HG02798 (cell line): ENCODE measurements around the gene FNDC3B.

Experiments
- ATAC-seq: cut with Tn5 transposase; IDR thresholded peaks from one replicate; pipeline ENCODE4 v1.9.1; 2021; ENCODE audit warnings: mild to moderate bottlenecking; ENCODE audit not compliant: unreplicated experiment, poor library complexity

Gene FNDC3B

DNA sequence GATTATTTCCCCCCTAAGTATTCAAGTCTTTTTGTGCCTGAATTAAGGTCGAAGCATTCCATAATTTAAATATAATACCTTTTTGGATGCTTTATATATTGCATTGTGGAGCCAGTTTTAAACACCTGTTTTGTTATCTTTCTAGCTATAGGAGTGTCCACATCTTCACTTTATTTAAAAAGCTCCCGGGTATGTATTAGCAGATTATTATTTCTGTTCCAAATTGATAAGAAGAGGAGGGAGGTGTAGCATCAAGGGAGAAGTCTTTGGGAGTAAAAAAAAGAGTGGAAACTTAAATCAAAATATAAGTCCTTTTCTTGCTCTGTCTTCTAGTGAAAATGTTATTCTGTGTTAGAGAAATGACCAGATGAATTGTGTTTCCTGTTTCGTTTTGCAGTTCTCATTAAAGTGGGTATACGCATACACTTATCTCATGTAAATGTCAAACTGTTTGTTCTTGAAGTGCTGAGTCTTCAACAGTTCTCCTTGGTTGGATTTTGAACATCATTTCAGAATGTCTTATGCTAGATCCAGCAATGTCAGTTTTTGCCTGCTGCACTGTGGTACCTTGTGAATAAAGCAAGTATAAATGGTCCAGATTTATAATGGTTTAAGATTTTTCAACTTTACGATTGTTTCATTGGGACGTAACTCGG, 105.8 kb downstream of the FNDC3B start:
- peak; percentile 36 for ATAC-seq

DNA sequence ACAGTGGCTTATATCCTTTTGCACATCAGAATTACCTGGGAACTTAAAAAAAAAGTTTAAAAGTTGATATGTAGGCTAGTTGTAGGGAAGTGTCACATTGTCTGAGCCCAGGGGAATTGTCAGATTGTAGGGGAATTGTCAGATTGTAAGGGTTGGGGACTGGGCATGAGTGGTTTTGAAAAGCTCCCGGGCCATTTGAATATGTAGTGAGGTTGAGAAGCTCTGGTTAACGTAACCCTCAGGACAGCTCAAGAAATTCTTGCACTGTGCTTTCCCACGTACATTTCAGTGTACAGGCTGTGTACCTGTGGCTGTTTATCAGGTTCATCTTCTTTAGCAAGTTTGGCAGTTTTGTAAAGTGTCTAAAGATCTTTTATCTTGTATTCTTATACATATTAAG, 107.0 kb downstream of the FNDC3B start:
- ATAC-seq, result no peak

DNA sequence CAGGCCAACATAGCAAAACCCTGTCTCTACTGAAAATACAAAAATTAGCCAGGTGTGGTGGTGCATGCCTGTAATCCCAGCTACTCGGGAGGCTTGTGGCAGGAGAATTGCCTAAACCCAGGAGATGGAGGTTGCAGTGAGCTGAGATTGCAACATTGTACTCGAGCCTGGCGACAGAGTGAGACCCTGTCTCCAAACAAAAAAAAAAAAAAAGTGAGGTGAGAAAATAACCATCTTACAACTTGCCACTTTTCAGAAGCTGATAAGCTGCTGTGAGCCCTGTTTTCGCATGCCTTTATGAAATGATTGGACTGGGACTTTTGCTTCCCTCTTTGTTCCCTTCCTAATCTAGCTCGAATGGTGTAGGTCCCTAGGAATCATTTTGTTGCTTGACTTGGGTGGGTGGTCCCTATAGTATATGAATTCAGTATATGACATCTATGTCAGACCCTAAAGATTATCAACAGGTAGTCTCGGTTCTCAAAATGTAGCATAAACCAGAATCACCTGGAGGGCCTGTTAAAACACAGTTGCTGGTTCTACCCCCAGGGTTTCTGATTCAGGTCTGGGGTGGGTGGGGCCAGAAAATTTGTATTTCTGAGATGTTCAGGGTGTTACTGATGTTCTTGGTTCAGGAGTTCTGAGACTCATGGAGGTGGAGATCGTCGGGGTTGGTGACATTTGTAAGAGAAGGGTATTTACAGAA, 107.9 kb downstream of the FNDC3B start:
- no peak for ATAC-seq

DNA sequence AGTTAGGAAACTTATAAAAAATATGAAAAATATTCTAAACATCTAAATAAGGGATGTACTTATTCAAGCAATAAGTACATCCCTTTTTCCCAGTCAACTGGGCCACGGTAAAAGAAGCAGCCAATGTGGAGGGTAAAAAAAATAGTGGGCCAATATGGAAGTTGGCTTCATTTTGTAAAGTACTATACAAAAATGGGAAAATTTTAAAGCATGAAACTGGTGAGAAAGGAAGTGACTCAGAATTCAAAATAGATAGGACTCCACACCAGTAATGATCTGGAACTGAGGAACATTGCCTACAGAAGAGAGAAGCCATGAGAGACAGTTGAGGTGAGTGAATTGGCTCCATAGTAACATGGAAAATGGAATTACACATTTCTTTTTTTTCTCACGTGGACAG, 108.9 kb downstream of the FNDC3B start:
- ATAC-seq, result no peak

DNA sequence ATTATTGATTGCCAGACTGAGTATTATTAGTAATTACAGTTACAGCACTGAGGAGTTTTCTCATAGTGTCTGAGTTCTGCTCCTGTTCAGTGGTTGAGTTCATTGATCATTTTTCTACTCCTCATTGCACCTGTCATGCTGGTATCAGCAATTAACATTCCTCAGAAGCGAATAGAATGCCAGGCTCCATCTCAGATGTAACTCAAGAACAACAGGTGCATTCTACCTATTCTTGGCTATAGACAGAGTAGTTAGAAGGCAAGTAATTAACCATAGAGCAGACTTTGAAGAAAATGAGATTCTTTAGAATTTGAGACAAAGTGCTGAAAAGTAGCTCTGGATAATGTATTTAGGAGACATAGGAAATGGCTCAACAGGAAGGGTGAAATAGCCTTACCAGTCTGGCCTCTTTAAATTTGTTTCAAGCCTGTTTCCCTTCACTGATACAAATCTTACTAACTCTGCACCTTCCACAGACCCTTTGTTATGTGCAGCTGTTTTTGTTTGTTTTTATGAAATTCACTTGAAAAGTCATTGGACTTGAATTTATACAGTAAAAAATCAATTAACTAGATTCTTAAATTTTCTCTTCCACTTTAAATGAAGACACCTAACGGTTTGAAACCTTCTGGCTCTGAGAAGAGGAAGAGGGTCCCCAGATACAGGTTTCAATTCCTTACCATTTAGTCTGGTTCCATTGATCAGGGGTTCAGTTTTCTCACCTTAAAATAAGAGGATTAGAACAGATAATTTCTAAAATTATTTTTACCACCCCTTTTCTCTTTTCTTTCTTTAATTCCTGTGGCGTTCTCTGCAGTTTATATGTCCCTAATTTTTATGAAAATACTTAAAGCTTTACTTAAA, 109.6 kb downstream of the FNDC3B start:
- ATAC-seq, result no peak

DNA sequence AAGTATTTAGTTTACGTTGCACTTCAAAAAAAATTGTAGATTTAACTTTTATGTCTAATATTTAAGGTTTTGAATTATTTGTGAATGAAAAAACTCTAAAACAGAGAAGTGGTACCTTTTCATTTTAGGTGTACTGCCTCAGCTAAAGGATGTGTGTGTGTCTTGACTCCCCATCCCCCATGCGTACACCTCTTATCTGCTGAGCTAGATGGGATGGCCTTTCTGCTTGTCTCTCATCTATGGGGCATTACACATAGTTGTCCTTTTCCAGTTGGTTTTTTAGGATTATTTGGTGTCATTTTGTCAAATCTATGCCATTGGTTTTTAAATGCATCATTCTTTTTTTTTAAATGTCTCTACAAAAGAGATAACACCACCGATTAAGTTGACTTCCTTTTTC, 110.9 kb downstream of the FNDC3B start:
- ATAC-seq, result no peak

DNA sequence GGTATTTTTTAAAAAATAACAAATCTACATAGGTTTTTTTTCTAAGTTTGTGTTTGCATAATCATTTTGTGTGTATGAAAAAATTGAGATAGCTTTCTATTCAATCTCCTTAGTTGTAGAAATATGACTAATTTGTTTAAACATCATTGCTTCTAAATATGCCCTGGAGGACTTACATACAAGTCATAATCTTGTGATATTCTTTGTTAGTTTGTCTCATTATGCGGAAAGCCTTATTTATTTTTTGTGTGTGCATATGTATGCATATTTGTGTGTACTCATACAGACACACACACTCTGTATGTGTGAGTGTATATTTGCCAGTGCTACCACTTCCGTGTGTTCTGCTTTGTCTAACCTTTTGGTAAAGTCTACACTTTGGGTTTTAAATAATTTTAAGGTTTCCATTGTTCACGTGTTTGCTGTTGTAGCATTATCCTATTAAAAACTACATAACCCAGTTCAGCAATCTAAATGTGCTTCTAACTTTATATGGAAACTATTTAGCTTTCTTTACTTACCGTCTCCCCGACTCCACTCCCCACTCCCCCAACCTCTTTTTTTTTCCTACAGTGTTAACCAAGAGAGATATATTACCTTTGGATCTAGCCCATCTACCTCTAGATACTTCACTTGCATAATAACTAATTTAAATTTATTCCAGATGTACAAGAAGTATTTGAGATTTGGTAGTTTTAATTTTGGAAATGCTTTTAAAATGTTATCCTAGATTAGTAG, 111.7 kb downstream of the FNDC3B start:
- no peak for ATAC-seq

DNA sequence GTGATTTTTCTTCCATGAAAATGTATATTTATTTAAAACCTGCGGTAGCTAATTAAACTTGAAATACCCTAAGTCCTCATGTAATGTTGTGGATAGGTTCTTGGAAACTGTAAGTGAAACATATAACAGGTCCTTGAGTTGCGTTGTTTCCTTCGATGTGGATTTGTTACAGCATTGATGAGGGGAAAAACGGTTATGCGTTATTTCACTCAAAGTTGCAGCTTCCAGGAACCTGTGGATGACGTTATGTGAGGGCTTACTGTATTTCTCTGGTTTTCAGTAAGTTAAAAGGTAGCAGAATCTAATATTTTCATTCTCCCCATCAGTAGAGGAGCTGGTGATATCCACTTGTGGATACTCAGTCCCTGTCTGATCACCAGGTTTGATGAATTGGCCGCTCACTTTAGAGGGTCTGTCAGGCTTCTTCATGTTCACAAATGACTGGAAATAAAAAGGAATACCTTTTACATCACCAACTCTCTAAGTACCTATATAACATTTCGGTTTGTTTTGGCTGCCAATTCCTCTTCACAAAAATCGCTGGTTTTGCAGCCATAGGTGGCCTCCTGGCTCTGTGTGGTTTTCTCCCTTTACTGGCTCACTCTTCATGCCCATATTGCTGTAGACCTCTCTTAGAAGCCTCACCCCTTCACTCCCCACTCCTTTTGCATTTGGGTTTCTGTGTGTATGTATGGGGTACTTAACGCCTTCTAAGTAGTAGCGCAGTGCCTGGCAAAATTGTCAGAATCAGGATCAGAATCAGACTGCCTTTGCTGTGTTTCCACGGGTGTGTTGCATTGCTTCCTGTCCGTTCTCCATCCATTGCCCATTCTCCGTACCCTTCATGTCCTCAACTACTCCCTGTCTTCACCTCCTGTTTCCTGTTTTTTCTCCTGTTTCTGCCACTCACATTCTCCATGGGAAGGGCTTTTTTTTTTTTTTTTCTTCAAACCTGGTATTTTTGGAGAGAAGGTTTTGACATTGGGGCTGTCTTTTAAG, 112.6 kb downstream of the FNDC3B start:
- ATAC-seq, result no peak

DNA sequence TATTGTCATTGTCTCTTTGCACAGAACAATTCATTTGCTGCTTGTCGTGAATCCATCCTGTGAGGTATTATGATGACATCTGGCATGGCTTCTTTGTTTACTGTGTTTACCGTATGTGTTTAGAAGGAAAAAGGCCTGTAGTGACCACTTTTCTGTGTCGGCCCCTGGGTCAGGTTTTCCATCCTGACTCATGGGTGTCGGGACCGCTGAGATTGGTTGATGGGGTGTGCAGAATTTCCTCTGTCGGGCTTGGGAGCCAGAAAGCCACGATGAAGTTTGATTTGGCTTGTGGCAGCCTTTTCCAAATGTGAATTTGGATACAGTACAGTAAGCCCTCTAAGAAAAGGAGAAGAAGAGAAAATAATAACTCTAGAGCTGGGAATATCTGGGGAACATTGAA, 113.5 kb downstream of the FNDC3B start:
- ATAC-seq, result no peak

DNA sequence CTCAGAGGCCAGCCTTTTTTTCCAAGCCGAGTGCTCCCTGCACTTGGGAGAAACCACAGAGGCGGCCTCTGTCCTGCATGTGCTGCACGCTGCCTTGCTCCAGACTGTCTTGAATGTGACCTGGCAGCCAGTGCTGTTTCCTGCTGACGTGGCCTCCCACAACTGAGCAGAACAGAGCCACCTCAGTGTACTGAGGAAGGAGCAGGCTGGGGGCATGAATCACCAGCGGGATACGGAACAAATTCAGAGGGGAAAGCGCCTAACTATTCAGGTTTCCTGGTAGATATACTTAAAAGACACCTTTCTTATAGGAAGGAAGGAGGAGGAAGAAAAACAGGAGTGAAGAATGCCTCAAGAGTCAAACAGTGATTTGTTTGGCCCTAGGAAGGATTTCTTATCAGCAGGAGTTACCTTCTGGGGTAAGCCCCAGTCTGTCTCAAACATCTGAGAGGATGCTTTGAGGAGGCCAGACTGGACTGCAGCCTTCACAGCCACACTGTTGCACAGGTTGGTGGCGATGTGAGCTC, 114.0 kb downstream of the FNDC3B start:
- no peak for ATAC-seq

DNA sequence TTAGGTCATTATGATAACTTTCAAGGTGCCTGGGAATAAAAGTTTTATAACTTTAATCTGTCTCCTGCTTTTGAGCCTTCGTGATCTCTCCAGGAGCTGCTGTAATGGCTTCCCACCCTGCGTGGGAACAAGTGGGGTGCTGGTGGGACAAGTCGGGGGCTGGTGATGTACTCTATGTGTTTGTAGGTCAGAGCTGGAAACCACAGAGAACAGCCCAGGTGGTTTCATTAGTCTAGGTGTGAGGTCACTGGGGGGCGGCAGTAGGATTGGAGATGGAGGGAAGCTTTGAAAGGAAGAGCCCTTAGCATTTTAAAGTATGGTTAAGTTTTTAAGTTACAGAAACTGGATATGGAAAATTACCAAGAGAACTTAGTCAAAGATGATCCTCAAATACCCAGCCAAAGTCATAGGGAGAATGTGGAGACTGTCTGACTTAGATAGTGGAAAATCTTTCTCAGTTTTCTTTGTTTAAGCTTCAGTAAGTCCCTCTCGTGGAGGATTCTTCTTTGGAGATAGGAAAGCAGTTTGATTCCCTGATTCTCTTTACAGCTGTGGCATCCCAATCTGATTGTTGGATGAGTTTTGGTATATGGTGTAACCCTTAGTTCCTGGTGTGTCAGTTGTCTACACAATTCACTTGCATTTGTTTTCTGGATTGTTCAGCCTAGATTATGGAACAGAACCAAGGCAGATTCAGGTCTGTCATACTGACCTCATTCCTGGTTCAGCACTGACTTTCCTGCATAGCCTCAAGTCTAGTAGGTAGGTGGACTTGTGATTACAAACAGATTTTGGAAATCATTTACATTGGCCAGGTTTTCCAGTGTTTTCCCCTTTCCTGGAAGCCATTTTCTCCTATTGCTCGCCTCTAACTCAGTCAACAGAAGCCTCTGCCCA, 115.6 kb downstream of the FNDC3B start:
- peak; percentile 84 for ATAC-seq

DNA sequence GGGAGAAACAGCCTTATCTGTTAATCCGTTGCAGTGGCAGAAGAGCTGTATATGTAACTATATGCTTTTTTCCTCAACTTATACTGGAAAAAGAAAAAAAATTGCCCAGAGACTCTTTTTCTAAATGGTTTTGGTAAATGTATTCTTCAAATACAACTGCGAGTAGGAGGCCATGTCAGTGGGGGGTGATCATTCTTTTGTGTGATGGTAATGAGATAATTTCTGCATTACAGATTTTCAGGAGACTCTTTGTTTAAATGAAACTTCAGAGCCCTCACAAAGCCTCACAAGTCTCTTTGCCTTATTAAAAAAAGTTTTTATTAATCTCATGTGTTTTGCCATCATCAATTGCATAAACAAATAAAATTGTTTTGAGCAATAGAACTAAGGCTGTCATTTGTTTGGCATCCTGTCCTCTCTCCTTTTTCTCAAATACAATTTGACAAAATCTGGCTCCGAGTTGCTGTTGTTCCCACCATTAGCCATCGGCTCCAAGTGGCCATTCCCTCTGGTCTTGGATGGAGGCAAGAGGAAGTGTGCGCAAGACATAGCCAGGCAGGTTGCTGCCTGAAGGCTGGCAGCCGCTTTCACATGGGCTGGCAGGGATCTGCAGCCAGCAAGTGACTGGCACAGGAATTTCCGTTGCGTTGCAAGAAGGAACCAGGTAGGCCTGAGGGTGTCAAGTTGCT, 116.7 kb downstream of the FNDC3B start:
- ATAC-seq, result no peak

DNA sequence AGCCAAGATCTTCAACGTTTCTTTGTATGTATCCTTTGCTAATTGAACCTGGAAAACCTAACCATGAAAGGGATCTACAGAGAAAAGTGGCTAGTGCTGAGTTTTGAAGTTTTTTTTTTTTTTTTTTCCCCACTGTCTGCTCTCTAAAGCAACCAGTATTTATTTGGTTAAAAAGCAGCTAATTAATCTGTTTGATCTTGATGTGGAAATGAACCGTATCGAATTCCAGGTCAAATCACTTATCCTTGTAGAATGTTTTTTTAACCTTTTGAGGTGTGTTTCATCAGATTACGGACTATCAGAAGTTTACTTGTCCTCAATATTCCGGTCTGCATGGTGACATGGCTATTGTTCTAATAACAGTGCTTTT, 117.2 kb downstream of the FNDC3B start:
- no peak for ATAC-seq

DNA sequence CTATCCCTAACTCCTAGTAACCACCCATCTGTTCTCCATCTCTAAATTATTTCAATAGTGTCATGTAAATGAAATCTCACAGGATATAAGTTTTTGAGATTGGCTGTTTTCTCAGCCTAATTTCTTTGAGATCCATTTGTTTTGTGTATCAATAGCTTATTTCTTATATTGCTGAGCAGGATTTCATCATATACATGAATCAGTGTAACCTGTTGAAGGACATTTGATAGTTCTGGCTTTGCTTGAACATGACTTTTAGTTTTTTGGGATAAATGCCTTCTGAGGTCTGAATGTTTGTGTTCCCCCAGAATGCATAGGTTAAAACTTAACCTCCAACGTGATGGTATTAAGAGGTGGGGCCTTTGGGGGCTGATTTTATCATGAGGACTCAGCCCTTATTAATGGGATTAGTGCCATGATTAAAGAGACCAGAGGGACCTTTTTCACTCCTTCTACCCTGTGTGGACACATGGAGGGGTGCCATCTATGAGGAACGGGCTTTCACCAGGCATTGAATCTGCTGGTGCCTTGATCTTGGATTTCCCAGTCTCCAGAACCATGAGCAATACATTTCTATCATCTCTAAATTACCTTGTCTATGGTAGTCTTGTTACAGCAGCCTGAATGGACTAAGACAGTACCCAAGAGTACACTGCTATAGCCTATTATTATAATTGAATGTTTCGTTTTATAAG, 118.3 kb downstream of the FNDC3B start:
- no peak for ATAC-seq

DNA sequence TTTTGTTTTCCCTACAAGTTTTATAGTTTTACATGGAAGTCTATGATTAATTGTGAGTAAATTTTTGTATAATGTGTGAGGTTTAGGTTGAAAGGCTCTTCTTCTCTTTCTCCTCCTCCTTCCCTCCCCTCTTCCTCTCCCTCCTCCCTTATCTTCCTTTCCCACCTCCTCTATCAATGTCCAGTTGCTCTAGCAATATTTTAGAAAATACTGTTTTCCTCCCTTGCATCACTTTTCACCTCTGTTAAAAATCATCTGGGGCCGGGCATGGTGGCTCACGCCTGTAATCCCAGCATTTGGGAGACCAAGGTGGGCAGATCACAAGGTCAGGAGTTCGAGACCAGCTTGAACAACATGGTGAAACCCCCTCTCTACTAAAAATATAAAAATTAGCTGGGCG, 119.4 kb downstream of the FNDC3B start:
- ATAC-seq, result no peak

DNA sequence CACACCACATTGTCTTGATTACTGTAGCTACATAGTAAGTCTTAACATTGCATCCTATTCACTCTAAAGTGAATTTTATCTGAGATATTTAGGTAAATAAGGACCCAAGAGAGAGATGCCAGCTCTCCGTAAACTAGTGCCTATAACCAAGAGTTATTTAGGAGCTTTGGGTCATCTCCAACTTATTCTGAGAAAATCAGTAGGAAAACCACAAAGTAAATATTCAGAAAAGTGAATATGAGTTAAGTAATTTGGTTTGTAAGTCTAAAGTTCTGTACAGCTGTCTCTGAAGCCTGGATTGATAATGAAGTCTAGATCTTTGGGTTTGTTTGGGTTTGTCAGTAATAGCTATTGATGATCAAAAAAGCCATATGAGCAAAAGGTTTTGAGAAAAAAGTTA, 120.0 kb downstream of the FNDC3B start:
- ATAC-seq, result no peak

DNA sequence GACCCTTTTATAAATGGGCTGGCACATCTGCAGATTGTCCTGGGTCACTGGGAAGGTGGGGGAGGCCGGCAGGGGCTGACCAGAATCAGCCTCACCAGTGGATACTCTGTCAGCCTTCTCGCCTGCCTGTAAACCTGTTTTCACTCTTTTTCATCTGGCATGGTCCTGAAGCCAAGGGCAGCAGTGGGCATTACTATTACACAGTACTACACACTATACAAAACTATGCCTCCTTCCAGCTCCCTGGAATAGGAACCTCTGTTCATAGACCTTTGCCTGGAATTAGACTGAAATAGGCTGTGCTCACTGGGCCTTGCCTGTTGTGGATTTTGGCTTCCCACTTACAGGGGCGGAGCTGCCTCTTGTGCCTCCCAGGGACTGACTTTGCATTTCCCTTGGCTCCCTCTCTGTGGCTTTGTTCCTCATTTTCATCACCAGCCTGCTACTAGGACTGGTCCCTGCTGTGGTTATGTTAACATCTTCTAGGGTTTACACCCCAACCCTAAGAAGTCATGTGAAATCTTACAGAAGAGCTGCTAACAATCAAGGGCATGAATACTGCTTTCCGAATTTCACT, 120.7 kb downstream of the FNDC3B start:
- ATAC-seq, result no peak
